ENCODE data around the gene TELO2. TPM values are rescaled to one million over a fixed set of nuclear protein-coding genes. Genes with fewer than 3 reads are reported as not detected.

The TELO2 gene
- total and polyA plus RNA-seq, 10 donors = 28.5 to 110 (median 57.8) TPM

DNA sequence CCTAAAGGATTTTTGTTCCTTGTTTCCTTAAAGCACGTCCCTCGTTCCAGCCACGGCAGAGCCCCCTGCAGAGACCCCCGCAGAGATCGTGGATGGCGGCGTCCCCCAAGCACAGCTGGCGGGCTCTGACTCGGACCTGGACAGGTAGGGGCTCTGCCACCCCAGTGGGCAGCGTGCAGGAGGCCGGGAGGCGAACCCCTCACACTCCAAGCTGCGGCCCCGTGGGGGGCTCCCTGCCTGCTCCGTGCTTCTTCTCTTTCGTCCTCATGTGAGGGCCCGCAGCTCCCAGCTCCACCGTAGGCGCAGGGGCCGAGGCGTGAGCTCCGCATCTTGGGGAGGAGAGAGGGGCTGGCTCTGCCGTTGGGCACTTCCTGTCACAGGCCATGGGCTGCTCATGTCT, 8.5 kb downstream of the TELO2 start:
- Histone ChIP-seq H3K4me1 (no peaks in the 10 kb centered on the region), H3K36me3 (peaks cover 10 to 97% (median 85%) of the 10 kb centered on the region in 6 donors), H3K4me3 (no peak overlapping the region), H3K9me3 (no peaks in the 10 kb centered on the region), H3K27me3 (replicated peaks in 1 of 7) (no peaks in the 10 kb centered on the region), H3K27ac (no peak overlapping the region)
- TF ChIP-seq POLR2AphosphoS5 (IDR thresholded peaks at IDR 0.05) (no peak), POLR2A (IDR thresholded peaks at IDR 0.05) (no peak)
- TF ChIP-seq, protein P1, sequence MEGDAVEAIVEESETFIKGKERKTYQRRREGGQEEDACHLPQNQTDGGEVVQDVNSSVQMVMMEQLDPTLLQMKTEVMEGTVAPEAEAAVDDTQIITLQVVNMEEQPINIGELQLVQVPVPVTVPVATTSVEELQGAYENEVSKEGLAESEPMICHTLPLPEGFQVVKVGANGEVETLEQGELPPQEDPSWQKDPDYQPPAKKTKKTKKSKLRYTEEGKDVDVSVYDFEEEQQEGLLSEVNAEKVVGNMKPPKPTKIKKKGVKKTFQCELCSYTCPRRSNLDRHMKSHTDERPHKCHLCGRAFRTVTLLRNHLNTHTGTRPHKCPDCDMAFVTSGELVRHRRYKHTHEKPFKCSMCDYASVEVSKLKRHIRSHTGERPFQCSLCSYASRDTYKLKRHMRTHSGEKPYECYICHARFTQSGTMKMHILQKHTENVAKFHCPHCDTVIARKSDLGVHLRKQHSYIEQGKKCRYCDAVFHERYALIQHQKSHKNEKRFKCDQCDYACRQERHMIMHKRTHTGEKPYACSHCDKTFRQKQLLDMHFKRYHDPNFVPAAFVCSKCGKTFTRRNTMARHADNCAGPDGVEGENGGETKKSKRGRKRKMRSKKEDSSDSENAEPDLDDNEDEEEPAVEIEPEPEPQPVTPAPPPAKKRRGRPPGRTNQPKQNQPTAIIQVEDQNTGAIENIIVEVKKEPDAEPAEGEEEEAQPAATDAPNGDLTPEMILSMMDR (IDR thresholded peaks at IDR 0.05 in 8 of 11, conservative IDR thresholded peaks at IDR 0.05 in 3 of 11) = no peak
- DNase-seq = peak; percentile 69
- 95 to 98% (median 96%) methylated on average over 19 to 23 of the region's 23 CpGs for WGBS, 5 donors
- intact Hi-C loops (cut with DNase I; ENCODE audit: low total_unique reads) = no loop called here

DNA sequence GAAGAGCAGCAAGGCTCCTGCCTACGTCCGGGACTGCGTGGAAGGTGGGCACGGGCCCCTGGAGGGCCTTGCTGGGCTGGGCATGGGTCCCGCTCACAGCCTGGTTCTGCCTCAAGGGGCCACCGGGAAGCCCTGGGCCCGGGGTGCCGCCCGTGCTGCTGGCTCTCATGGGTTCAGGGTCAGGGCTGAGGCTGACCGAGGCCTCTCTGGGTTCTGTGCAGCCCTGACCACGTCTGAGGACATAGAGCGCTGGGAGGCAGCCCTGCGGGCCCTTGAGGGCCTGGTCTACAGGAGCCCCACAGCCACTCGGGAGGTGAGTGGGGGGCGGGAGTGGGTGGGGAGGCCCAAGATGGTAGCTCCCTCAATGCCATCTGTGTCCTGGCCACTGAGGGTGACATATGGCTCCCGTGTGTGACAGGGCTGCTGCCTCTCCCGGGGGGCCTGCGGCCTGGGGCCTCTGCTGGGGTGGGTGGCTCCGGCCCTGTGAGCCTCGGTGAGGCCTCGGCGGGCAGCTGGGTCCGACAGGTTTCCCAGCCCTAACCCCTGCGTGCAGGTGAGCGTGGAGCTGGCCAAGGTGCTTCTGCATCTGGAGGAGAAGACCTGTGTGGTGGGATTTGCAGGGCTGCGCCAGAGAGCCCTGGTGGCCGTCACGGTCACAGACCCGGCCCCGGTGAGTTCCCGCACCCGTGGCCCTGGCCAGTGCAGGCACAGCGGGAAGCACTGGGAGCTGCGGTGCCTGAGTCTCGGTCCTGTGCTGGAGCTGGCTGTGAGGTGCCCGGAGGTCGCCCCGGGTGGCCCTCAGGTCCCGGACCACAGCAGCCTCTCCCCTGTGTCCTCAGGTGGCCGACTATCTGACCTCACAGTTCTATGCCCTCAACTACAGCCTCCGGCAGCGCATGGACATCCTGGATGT, 9.2 kb downstream of the TELO2 start:
- H3K9me3 ChIP-seq = no peaks in the 10 kb centered on the region
- intact Hi-C loops (cut with DNase I; ENCODE audit: low total_unique reads) = no loop called here
- H3K4me1 ChIP-seq = no peaks in the 10 kb centered on the region
- DNase-seq = no peak
- WGBS, 5 donors = 91 to 97% (median 96%) methylated on average over 16 to 42 of the region's 42 CpGs
- H3K27me3 ChIP-seq (replicated peaks in 1 of 7) = no peaks in the 10 kb centered on the region
- no peak overlapping the region for H3K4me3 ChIP-seq
- H3K27ac ChIP-seq = no peak overlapping the region
- TF ChIP-seq POLR2A (IDR thresholded peaks at IDR 0.05) (no peak), POLR2AphosphoS5 (IDR thresholded peaks at IDR 0.05) (no peak)
- TF ChIP-seq, protein P1 (IDR thresholded peaks at IDR 0.05 in 8 of 11, conservative IDR thresholded peaks at IDR 0.05 in 3 of 11) = no peak
- H3K36me3 ChIP-seq = peaks cover 10 to 97% (median 85%) of the 10 kb centered on the region in 6 donors

DNA sequence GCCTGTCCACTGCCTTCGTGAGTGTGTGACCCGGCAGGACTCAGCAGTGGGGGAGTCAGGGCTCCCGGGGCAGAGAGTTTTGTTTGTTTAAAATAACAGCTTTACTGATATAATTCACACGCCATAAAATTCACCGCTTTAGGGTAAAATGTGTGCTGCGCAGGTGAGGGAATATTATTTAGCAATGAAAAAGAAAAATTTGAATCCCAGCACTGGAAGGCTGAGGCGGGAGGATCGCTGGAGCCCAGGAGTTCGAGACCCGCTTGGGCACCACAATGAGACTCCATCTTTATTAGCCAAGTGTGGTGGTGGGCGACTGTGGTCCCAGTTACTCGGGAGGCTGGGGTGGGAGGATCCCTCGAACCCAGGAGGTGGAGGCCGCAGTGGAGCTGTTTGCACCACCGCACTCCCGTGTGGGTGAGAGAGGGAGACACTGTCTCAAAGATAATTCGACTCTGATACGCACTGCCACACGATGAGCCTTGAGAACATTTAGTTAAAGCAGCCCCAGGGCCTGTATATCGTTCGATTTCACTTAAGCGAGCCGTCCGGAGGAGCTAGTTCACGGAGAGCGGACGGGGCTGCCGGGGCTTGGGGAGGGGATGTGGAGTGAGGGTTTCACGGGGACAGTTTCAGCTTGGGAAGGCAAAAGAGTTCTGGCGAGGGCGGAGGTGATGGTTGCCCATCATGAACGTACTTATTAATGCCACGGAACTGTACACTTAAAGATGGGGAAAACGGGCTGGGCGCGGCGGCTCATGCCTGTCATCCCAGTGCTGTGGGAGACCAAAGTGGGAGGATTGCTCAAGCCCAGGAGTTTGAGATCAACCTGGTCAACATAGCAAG, 10.2 kb downstream of the TELO2 start:
- intact Hi-C loops (cut with DNase I; ENCODE audit: low total_unique reads) = no loop called here
- H3K9me3 ChIP-seq = no peaks in the 10 kb centered on the region
- no peak overlapping the region for H3K27ac ChIP-seq
- H3K4me1 ChIP-seq = no peaks in the 10 kb centered on the region
- no peak overlapping the region for H3K4me3 ChIP-seq
- peaks cover 10 to 97% (median 77%) of the 10 kb centered on the region in 6 donors for H3K36me3 ChIP-seq
- DNase-seq = no peak
- 93 to 97% (median 96%) methylated on average over 37 of the region's 37 CpGs for WGBS, 5 donors
- H3K27me3 ChIP-seq (replicated peaks in 1 of 7) = no peaks in the 10 kb centered on the region
- TF ChIP-seq POLR2AphosphoS5 (IDR thresholded peaks at IDR 0.05) = no peak
- no peak for TF ChIP-seq POLR2A (IDR thresholded peaks at IDR 0.05)
- TF ChIP-seq, protein P1 (IDR thresholded peaks at IDR 0.05 in 8 of 11, conservative IDR thresholded peaks at IDR 0.05 in 3 of 11) = no peak
